HG02610 (cell line): ENCODE measurements around the gene ERFL.

Experiments used
- ATAC-seq: cut with Tn5 transposase; IDR thresholded peaks from one replicate; pipeline ENCODE4 v1.9.1; 2021; ENCODE audit warnings: mild to moderate bottlenecking, moderate library complexity; ENCODE audit not compliant: unreplicated experiment

ERFL gene

DNA sequence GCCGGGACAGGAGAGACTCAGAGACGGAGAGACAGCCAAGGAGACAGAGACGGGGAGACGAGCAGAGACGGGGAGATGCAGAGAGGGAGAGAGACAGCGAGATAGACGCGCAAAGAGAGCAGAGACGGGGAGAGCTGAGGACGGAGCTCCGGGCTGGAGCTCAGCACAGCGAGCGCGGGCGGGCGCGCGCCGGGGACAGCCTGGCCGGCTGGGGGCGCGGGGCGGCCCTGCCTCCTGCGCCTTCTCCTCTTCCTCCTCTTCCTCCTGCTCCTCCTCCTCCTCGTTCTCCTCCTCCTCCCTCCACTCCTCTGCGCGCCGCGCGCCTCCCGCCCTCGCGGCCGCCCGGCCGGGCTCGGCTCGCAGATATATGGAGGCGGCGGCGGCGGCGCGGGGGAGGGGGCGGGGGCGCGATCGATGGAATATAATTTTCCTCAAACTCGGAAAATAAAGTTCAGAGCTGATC, at the start of gene ERFL:
Gene ERFL, minus strand, starts transcription at position 229 of the 463 bp plus-strand sequence. CDS start 15,530 bp downstream, outside the sequence.
- ATAC-seq = no peak

DNA sequence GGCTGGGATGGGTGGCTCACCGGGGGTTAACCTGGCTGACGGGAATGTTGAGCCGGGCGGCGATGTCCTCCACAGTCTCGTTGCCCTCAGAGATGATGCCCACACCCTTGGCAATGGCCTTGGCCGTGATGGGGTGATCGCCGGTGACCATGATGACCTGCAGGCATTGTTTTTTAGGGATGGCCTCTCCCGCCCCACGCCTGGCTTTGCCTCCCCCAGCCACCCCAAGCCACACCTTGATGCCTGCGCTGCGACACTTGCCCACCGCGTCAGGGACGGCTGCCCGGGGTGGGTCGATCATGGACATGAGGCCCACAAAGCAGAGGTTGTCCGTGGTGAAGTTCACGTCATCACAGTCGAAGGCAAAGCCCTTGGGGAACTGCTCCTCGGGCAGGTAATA, 49.7 kb upstream of the ERFL start:
- no peak for ATAC-seq

DNA sequence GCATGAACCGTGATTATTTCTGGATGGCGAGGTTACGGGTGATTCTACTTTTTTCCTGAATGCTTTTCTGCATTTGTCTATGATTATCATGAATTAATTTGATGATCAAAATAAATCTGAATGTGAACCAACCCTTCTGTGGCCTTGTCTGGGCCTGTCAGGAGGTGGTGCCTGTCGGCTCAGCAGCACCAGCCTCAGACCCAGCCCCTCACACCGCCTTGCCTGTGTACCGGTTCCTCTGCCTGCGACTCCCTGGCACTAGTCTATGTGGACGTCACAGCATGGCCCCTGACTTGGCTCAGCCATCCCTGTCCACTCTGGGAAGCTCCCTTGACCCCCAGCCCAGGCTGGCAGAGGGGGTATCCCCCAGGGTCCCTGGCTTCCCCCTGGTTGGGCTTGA, 46.4 kb upstream of the ERFL start:
- ATAC-seq = no peak

DNA sequence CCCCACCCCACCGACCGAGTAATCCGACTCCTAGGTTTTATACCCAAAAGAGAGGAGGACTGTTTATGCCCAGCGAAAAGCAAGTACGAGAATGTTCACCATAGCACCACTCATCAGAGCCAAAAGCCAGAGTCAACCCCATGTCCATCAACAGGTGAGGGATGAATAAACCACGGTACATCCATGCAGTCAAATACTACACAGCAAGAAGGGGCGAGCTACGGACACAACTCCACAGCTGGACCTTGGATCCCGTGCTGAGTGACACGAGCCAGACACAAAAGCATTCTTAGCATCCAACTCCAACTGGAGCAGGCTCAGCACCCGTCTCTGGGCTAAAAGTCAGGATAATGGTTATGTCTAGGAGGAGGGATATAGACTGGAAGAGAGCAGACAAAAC, 43.1 kb upstream of the ERFL start:
- no peak for ATAC-seq

DNA sequence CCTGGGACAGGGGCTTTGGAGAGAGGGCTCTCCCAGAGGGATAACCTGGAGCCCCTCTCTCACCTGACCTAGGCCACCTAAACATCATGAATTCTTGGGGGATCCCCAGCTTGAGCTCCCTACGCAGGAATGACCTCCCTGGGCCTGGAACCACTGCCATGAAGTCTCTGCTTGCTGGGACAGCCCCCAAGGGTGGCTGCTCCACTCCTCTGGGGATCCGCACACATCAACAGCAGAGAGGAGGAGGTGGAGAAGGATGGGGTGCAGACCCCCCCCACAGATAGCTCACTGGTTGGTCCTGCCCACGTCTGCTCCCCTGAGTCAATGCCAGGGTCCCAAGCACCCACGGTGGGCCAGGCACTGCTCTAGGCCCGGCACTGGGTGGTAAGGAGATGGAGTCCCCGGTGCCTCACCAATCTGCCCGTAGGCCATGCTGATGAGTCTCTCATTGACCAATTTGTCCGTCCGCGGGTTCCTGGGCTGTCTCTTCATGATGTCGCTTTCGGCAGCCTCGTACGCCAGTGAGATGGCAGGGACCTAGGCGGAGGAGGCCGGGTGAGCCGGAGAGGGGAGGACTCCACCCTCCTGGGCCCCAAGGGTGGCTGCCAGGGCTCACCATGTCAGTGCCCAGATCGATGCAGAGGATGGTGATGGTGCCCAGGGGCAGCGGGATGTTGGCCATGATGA, 41.7 kb upstream of the ERFL start:
- no peak for ATAC-seq

DNA sequence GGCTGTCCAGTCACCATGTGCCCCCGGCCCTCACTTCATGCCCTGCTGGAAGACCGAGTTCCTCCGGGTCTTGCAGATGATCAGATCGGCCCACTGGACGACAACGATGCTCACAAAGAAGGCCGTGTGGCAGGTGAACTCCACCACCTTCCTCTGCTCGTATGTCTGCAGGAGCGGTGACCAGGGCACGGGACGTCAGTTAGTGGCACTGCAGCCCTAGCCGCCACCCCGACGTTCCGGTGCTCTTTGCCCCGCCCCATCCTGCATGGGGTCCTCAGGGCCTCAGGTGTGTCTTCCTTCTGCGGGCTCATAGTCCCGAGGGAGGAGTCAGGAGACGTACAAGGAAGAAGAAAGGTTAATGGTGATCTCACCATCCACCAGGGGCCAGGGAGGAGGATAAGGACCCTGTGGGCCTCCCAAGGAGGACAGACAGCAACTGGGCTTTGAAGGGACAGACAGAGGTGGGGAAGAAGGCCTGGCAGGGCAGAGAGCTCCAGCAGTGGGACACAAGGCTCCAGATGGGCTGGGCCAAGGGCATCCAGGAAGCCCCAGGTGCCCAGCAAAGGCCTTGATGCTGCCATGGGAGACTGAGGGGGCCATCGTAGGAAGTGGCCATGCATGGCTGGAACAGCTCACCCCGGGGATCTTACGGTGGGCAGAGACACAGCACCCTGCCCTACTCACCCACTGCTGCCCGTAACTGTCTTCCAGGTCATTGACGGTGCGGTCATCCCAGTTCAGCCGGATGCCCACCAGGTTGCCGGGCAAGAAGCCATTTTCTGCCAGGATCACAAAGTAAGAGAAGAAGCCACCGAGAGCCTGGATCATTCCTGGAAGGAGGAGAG, 40.7 kb upstream of the ERFL start:
- no peak for ATAC-seq

DNA sequence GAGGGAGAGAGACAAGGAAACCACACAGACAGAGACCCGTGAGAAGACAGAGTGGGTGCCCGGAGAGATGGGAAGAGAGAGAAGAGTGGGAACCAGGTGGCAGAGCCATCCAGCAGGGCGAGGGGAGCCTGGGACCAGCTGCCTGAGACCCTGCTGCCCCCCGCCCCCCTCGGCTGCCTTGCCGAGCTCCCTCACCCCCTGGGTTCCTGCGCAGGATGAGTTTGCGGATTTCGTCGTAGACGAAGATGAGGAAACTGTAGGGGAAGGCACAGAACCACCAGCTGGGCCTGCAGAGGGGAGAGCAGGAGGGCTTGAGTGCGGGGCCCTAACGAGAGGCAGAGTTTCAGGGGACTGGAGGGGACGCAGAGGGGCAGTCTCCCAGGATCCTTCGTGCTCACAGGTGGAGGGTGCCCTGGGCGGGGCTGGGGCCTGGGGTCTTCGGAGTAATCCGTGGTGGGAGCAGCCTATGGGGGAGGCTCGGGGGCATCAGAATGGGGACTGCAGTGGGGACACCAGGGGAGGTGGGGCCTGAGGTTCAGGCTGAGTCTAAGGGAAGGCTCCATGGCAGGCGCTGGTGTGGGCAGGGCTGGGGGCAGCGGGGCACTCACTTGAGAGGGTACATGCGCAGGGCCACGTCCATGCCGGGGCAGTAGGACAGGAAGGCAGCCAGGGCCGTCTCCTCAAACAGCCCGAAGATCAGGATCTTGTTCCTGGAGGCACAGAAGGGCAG, 39.0 kb upstream of the ERFL start:
- no peak for ATAC-seq

DNA sequence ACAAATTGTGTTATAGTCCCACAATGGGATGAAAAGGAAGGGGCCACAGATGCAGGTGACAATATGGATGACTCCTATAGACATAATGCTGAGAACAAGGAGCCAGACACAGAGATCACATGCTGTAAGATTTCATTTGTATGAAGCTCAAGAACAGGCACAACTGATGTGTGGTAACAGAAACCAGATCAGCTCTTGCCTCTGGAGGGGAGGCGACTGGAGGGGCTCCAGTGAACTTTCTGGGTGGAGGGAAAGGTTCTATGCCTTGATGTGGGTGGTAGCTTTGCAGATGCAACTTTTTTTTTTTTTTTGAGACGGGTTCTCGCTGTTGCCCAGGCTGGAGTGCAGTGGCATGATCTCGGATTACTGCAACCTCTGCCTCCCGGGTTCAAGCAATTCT, 36.9 kb upstream of the ERFL start:
- no peak for ATAC-seq

DNA sequence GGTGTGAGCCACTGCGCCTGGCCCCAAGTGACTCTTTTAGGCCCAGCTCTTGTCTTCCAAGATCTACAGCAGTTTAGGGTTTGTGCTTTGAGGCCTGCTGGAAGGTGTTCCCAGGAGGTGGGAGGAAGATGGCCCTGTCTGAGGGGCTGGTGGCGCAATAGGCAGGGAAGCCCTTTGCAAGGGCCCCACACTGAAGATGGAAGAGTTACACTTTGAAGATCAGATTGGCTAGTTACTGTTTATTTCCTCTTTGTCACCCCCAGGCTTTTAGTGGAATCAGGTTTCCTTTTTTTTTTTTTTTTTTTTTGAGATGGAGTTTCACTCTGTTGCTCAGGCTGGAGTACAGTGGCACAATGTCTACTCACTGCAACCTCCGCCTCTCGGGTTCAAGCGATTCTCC, 32.7 kb upstream of the ERFL start:
- no peak for ATAC-seq

DNA sequence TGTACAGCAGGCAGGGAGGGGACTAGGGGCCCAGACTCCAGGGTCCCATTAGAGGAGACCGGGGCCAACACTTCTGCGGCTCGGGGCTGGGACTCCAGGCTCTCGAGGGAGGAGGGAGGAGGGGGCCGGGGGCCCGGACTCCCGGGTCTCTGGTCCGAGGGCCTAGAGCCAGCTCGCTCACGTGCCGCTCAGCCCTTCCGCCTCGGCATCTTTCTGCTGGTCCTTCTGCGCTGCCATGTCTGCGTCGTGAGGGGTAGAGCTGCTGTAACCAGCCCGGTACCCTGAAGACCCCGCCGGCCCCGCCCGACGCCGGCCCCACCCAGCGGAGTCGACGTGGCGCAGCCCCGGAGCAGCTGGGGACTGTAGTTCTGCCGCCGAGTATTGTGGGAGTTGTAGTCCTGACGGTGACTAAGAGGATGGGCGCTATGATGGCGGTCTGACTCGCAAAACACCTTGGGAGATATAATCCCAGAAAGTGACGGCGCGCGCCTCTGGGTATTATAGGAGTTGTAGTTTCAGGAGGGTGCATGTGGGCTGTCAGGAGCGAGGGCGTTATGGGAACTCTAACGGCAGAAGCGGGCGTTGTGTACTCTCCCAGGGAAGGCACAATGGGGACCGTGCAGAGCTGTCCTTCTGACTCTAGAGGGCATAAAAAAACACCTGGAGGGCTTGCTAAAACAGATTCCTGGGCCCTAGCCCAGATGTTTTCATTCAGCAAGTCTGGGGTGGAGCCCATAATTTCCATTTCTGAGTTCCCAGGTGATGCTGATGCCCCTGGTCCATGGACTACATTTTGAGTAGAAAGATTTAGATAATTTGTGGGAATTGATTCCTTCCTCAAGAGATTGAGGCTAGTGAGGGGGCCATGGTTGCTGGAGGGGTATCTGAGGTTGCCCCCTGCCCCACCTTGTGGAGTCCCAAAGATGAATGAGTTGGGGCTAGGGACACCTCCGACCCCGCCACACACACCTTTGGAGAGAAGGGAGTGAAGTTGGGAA, 31.1 kb upstream of the ERFL start, which contains the start of gene RABAC1:
Gene RABAC1, minus strand, starts transcription at position 266 of the 998 bp plus-strand sequence. Its CDS starts 29 bp downstream, at position 237.
- ATAC-seq = peak; percentile 86

DNA sequence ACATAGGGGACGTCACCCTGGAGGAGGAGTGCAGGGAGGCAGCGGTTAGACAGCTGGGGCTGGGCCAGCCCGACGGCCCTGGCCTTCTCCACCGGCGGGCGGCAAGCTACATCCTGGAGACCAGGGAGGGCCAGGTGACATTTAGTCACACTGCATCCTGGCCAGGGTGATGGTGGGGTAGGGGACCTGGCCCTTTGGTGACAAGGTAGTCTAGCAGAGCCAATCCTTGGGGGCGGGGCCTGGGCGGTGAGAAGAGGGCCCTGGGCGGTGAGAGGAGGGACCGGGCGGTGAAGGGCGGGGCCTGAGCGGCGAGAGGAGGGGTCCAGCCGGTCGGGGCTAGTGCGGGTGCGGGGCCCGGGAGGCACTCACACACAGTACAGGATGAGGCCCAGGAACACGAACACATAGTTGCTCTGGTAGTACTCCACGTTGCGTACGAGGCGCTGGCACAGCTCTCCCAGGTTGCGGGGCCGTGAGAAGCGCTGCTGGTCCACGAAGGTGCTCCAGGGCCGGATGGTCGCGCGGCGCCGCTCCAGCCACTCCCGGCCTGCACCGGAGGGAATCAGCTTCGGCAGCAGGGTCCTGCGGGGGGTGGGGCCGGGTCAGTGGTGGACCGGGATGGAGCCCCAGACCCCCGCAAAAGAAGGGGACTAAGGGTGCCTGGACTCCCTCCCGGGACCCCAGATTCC, 30.3 kb upstream of the ERFL start:
- ATAC-seq = peak; percentile 47

DNA sequence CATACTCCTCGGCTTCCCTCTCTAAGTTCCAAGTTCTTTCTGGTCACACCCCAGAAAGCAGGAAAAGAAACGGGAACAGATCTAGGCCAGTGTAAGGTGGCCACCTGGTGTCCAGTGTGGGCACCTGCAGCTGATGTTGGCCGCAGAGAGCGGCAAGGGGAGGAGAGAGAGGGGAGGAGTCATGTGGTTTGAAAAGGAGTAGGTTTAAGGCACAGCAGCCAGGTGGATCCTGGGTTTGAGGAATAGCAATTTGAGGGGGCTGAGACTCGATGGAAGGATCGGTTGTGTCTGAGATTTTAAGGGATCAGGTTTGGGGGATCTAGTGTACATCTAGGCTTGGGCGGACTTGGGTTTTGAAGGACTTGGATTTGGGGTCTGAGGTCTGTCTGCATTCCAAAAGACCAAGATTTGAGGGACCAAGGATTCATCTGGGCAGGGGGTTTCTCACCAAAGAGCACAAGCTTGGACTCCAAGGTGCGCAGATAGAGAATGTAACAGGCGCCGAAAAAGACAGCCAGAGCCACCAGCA, 29.7 kb upstream of the ERFL start:
- no peak for ATAC-seq

DNA sequence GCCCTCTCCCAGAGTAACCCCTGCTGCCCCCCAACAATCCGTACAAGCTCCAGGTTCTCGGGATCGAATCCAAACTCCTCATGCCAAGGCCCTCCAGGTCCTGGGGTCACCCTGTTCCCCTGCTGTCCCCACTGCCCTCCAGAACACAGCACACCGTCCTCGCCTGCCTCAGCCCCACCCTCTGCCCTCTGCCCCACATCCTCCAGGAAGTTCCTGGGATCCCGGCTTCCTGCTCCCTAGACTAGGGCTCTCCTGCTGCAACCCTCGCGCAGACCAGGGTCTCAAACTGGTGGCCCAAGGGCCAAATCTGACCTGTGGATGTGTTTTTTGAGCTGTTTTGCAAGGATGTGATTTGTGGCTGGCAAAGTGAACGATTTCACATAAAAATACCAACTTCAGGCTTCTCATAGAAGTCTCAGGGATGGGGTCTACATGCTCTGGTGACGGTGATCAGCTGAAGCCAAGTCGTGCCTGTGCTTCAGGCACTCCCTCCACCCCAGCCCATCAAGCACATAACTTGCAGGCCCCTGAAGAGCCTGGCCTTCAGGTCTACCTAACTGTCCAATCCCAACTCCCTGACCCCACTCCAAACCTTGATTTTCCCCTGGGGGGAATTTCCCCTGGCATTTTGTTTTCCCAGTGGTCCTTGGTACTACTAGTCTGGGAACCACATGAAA, 29.1 kb upstream of the ERFL start:
- no peak for ATAC-seq

DNA sequence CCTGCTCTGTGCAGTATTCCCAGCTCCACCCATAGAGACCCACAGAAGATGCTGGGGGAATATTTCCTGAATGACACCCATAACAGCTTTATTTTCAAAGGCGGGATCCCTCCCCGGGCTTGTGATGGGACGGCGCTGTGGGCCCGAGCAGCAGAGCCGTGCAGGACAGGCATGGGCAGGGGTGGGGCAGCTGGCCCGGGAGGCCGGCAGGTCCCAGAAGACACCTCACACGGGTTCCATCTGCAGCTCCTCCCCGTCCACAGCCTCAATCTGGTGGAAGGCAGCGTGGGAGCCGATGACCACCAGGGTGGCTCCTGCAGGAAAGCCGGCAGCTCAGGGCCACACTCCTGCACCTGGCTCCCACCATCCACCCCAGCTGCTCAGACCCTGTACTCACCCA, 28.4 kb upstream of the ERFL start:
- no peak for ATAC-seq

DNA sequence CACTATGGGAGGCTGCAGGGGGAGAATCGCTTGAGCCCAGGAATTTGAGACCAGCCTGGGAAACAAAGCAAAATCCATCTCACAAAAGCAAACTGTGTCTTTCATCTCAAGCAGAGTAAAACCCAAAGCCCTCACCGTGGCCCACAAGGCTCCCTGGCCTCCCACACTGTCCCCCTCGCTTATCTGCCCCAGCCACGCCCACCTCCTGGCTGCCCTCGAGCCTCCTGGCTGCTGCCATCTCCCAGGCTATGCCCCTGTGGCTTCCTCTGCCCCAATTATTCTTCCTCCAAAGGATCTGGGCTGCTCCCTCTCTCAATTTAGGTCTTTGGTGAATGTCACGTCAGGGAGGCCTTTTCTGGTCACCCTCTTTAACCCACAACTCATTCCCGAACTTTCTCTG, 27.3 kb upstream of the ERFL start:
- ATAC-seq = no peak

DNA sequence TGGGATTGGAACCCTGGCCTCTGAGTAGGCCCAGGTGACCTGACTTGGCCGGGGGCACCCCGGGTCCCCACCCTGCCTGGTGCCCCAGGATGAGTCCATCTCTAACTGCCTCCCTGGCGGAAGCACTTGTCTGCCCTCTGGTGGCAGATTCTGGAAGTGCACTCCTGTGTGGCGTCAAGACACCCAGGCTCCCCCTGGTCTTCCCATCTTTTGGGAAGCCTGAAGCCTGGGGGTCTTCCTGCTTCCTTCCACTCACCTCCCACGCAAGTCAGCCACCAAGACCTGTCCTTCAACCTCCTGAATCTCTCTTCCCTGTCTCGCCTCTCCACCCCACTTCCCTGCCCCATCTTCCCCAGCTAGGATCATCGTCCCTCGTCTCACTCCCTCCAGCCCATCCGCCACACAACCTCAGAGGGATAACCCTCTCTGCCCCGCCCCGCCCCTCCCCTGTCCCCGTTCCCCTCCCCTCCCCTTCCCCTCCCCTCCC, 23.5 kb upstream of the ERFL start:
- no peak for ATAC-seq

DNA sequence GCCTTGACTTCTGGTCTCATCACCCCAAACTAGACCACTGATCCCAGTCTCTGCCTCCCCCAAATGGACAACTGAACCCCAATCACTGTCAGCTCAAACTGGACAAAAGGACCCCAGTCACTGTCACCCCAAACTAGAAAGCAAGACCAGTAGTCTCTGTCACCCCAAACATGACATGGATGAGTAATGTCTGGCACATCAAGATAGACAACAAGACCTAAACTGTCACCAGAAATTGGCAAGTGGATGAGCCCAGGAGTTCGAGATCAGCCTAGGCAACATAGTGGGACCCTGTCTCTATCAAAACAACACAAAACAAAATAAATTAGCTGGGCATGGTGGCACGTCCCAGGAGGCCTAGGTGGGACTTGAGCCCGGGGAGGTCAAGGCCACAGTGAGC, 18.8 kb upstream of the ERFL start:
- ATAC-seq = no peak

DNA sequence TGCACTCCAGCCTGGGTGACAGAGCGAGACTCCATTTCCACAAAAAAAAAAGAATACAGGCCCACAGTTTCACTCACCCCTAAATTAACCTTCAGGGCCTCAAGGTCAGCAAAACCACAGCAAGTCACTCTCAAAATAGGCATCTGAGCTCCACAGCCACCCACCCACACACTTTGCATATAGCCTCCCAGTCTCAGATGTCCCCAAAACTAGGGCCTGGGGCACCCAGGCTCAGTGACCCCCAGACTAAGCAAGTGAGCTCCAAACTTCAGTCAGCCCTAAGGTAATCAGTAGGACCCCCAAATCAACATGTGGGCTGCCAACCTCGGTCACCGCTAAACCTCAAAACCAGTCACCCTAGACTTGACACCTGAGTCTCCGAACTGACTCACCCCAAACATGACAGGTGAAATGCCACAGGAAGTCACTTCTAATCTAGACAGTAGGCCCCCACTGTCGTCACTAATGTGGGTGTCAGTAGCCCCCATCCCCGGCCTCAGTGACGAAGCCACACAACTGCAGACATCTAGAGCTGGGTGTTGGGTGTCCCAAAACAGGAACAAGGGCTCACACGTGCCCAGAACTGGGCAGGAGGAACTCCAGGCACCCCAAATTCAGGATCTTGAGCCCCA, 17.0 kb upstream of the ERFL start:
- ATAC-seq = peak; percentile 85
